Endothelial cell of umbilical vein (primary cell): Measurements from ENCODE around the gene TRIM32.

ENCODE experiments used
- CTCF ChIP-seq, 2 donors: IDR thresholded peaks; 1 replicate in 1 of 2; 2 replicates in 1 of 2; pipeline ENCODE4 v1.5.1; 2011; ENCODE audit warnings: low read length in 2 of 2, mild to moderate bottlenecking in 2 of 2, moderate library complexity in 2 of 2, control low read depth in 1 of 2, inconsistent platforms in 1 of 2, low read depth in 1 of 2; ENCODE audit not compliant: insufficient read depth in 1 of 2; ENCODE audit errors: extremely low read depth in 1 of 2
- EZH2 ChIP-seq: IDR thresholded peaks from 2 replicates; pipeline ENCODE4 v1.6.1; 2012; ENCODE audit warnings: borderline replicate concordance, low read depth, mild to moderate bottlenecking, moderate library complexity, low read length, inconsistent platforms; ENCODE audit not compliant: severe bottlenecking
- FOS ChIP-seq: IDR thresholded peaks from 2 replicates; pipeline ENCODE4 v1.6.1; 2011; ENCODE audit warnings: mild to moderate bottlenecking, low read length, moderate library complexity, borderline replicate concordance; ENCODE audit not compliant: insufficient read depth
- GATA2 ChIP-seq: IDR thresholded peaks from 2 replicates; pipeline ENCODE4 v1.7.0; 2011; ENCODE audit warnings: low read depth, mild to moderate bottlenecking, moderate library complexity, mixed read lengths, low read length; ENCODE audit not compliant: insufficient read length, insufficient read depth
- MAX ChIP-seq: IDR thresholded peaks from 2 replicates; pipeline ENCODE4 v1.6.1; 2011; ENCODE audit not compliant: insufficient read depth, insufficient read length
- POLR2A ChIP-seq: IDR thresholded peaks from 2 replicates; pipeline ENCODE4 v1.6.1; 2012; ENCODE audit warnings: low read depth, mild to moderate bottlenecking, control low read depth, low read length
- POLR2AphosphoS5 ChIP-seq: IDR thresholded peaks from 2 replicates; pipeline ENCODE4 v1.6.1; 2012; ENCODE audit warnings: low read depth, mild to moderate bottlenecking, control low read depth, low read length, moderate library complexity; ENCODE audit not compliant: insufficient read depth

GRCh38 chr9:116662646-116663310 is 24.3 kb upstream of the TRIM32 start:
- no peak for TF ChIP-seq CTCF (IDR thresholded peaks at IDR 0.05; ENCODE audit: extremely low read depth in 1 of 2, insufficient read depth in 1 of 2, low read depth in 1 of 2, low read length in 2 of 2)
- TF ChIP-seq POLR2A, result no peak
- TF ChIP-seq EZH2, result no peak
- TF ChIP-seq GATA2, result no peak
- TF ChIP-seq FOS, result no peak
- TF ChIP-seq MAX, result no peak
- TF ChIP-seq POLR2AphosphoS5, result no peak
